ENCODE results near the gene IRAK4. TPM values are rescaled to one million over a fixed set of nuclear protein-coding genes. Genes with fewer than 3 reads are reported as not detected.

The IRAK4 gene
- total and polyA plus RNA-seq, 2 donors (not counting 3 experiments of a cell fraction or from before 2014, with no cell fraction given), result 10.8 to 13.1 TPM

- H3K79me2 ChIP-seq (ENCODE audit: control insufficient read depth, insufficient read depth, low read length), result no peaks in the 10 kb centered on the region
- ChIA-PET POLR2A (no interaction called here), CTCF (interaction anchor here (2.1 kb wide), 1 partner anchor 9 kb away, joined by 8 read pairs; no protein-coding TSS in a partner anchor)
- intact Hi-C loops (cut with micrococcal nuclease), result no loop called here
- H3K9ac ChIP-seq (replicated peaks; ENCODE audit: extremely low read depth, insufficient read depth, low read length), result no peak overlapping the region
- no peak overlapping the region for H3K4me2 ChIP-seq (ENCODE audit: insufficient read depth, low read length)
- no peaks in the 10 kb centered on the region for H3K9me3 ChIP-seq (replicated peaks; ENCODE audit: control insufficient read depth, insufficient read depth, low read length)
- no peak overlapping the region for H2AFZ ChIP-seq (ENCODE audit: low read depth, low read length)
- no peaks in the 10 kb centered on the region for H4K20me1 ChIP-seq (replicated peaks; ENCODE audit: control insufficient read depth, extremely low read depth, insufficient read depth, low read length)
- H3K27me3 ChIP-seq (ENCODE audit: control insufficient read depth in 2 of 2, insufficient read depth in 2 of 2, low read length in 2 of 2), result peaks cover 4 to 7% of the 10 kb centered on the region in 2 experiments
- dilution Hi-C loops (cut with MboI; ENCODE audit: extremely low pct_ligation_motif_present, low sequenced_read_pairs), result no loop called here
- H3K27ac ChIP-seq (ENCODE audit: insufficient read depth, low read depth, low read length), result no peak overlapping the region
- H3K4me3 ChIP-seq (replicated peaks in 1 of 3; ENCODE audit: insufficient read depth in 1 of 3, low read depth in 1 of 3, low read length in 3 of 3), result no peak overlapping the region
- no peaks in the 10 kb centered on the region for H3K4me1 ChIP-seq (ENCODE audit: control insufficient read depth, extremely low read depth, insufficient read depth, low read length)
- no peak for FAIRE-seq
- BruUV-seq (replicated peaks), result no TSS peak
- TF ChIP-seq POLR2AphosphoS5 (IDR thresholded peaks at IDR 0.05; ENCODE audit: insufficient read depth, low read depth, low read length) (no peak), MAX (IDR thresholded peaks at IDR 0.05; ENCODE audit: insufficient read depth, insufficient read length) (no peak), POLR2A (IDR thresholded peaks at IDR 0.05; ENCODE audit: low read depth, low read length) (no peak), MYC (IDR thresholded peaks at IDR 0.05; ENCODE audit: low read depth, low read length) (no peak), EZH2 (IDR thresholded peaks at IDR 0.05; ENCODE audit: borderline replicate concordance, low read depth, low read length, severe bottlenecking) (no peak), CTCF (IDR thresholded peaks at IDR 0.05; ENCODE audit: extremely low read depth in 1 of 2, insufficient read depth in 1 of 2, low read depth in 1 of 2, low read length in 2 of 2) (no peak), FOS (IDR thresholded peaks at IDR 0.05; ENCODE audit: borderline replicate concordance, insufficient read depth, low read length) (no peak), GATA2 (IDR thresholded peaks at IDR 0.05; ENCODE audit: insufficient read depth, insufficient read length, low read depth, low read length) (no peak), JUN (IDR thresholded peaks at IDR 0.05; ENCODE audit: borderline replicate concordance, insufficient read depth, insufficient read length, low read depth) (no peak)
- DNase-seq (ENCODE audit: low read depth, low spot score), result no peak
- no peaks in the 10 kb centered on the region for H3K9me1 ChIP-seq (replicated peaks; ENCODE audit: control insufficient read depth, extremely low read depth, insufficient read depth, low read length)
- no peaks in the 10 kb centered on the region for H3K36me3 ChIP-seq (ENCODE audit: control insufficient read depth in 2 of 2, extremely low read depth in 1 of 2, insufficient read depth in 2 of 2, low read length in 2 of 2)
Measured at GRCh38 chr12:43826681-43827080, 67.9 kb downstream of the IRAK4 start.
